HG02571 (cell line): Measurements from ENCODE around the gene TUBGCP3.

Experiments
- ATAC-seq: cut with Tn5 transposase; IDR thresholded peaks from one replicate; pipeline ENCODE4 v1.9.1; 2021; ENCODE audit warnings: mild to moderate bottlenecking, moderate library complexity; ENCODE audit not compliant: unreplicated experiment

The TUBGCP3 gene

GRCh38 chr13:112616586-112617362, 28.8 kb upstream of the TUBGCP3 start:
- ATAC-seq, result no peak

- no peak for ATAC-seq
These were observed 27.4 kb upstream of the TUBGCP3 start for GRCh38 chr13:112615391-112615790.

- ATAC-seq, result no peak
These were observed 26.9 kb upstream of the TUBGCP3 start for GRCh38 chr13:112614835-112615234.

- no peak for ATAC-seq
These were observed 20.3 kb upstream of the TUBGCP3 start for GRCh38 chr13:112608212-112608611.

GRCh38 chr13:112606109-112607001, 18.4 kb upstream of the TUBGCP3 start:
- peak; percentile 100 for ATAC-seq

- no peak for ATAC-seq
These were observed 17.6 kb upstream of the TUBGCP3 start for GRCh38 chr13:112605531-112605990.

GRCh38 chr13:112603641-112604225, 15.8 kb upstream of the TUBGCP3 start:
- ATAC-seq, result no peak

GRCh38 chr13:112602189-112602588, 14.2 kb upstream of the TUBGCP3 start:
- no peak for ATAC-seq

- no peak for ATAC-seq
These were observed 13.4 kb upstream of the TUBGCP3 start for GRCh38 chr13:112601371-112601770.

- ATAC-seq, result no peak
These were observed 8.3 kb upstream of the TUBGCP3 start for GRCh38 chr13:112596235-112596634.

- ATAC-seq, result no peak
These were observed 4.7 kb upstream of the TUBGCP3 start for GRCh38 chr13:112592647-112593046.

GRCh38 chr13:112592181-112592580, 4.2 kb upstream of the TUBGCP3 start:
- no peak for ATAC-seq

- ATAC-seq, result no peak
These were observed 741 bp upstream of the TUBGCP3 start for GRCh38 chr13:112588490-112589297.

- ATAC-seq, result peak; percentile 50
These were observed 665 bp downstream of the TUBGCP3 start for GRCh38 chr13:112587212-112587763.

- ATAC-seq, result no peak
These were observed 1.5 kb downstream of the TUBGCP3 start for GRCh38 chr13:112586334-112586960.

- ATAC-seq, result no peak
These were observed 4.2 kb downstream of the TUBGCP3 start for GRCh38 chr13:112583592-112584277.

- ATAC-seq, result no peak
These were observed 5.7 kb downstream of the TUBGCP3 start for GRCh38 chr13:112582263-112582662.

- ATAC-seq, result no peak
These were observed 7.0 kb downstream of the TUBGCP3 start for GRCh38 chr13:112580912-112581311.

- no peak for ATAC-seq
These were observed 7.7 kb downstream of the TUBGCP3 start for GRCh38 chr13:112580211-112580610.
